ENCODE results near the gene TBC1D13.

GRCh38 chr9:128774804-128775203, 12.2 kb upstream of the TBC1D13 start:
- no peak for TF ChIP-seq CTCF (IDR thresholded peaks at IDR 0.05; ENCODE audit: insufficient read depth, low read depth, low read length)
- TF ChIP-seq EZH2 (IDR thresholded peaks at IDR 0.05; ENCODE audit: insufficient read depth, low read length), result no peak
